Stimulated activated naive CD4-positive, alpha-beta T cell treated with Interleukin-2 at 50 U/mL for 16 hours (primary cell): ENCODE data around the gene CDK14.
"Not testable (repeated sequence)": the region's sequence is repeated elsewhere in the genome, so short reads cannot be mapped to it uniquely, and the experiment has no call there.

Experiments
- DNase-seq: peaks from one replicate; lab custom pipeline; 2025; lab: John Stamatoyannopoulos, UW

The CDK14 gene

GRCh38 chr7:90719155-90719554, 123.0 kb downstream of the CDK14 start:
- no peak for DNase-seq

- no peak for DNase-seq
Observed at GRCh38 chr7:90720984-90721760, 125.1 kb downstream of the CDK14 start.

- DNase-seq = no peak
Observed at GRCh38 chr7:90721869-90722431, 125.8 kb downstream of the CDK14 start.

GRCh38 chr7:90723233-90723632, 127.1 kb downstream of the CDK14 start:
- no peak for DNase-seq

GRCh38 chr7:90723866-90724265, 127.7 kb downstream of the CDK14 start:
- DNase-seq = no peak

- DNase-seq = no peak
Observed at GRCh38 chr7:90726120-90726519, 130.0 kb downstream of the CDK14 start.

GRCh38 chr7:90726623-90727022, 130.5 kb downstream of the CDK14 start:
- DNase-seq = no peak

- no peak for DNase-seq
Observed at GRCh38 chr7:90727412-90727811, 131.3 kb downstream of the CDK14 start.

- no peak for DNase-seq
Observed at GRCh38 chr7:90728568-90728967, 132.4 kb downstream of the CDK14 start.

GRCh38 chr7:90735611-90736280, 139.6 kb downstream of the CDK14 start:
- DNase-seq = not testable (repeated sequence)

GRCh38 chr7:90736316-90736715, 140.2 kb downstream of the CDK14 start:
- DNase-seq = no peak

- no peak for DNase-seq
Observed at GRCh38 chr7:90736968-90737939, 141.1 kb downstream of the CDK14 start.

GRCh38 chr7:90738249-90738648, 142.1 kb downstream of the CDK14 start:
- DNase-seq = no peak

- no peak for DNase-seq
Observed at GRCh38 chr7:90739716-90740115, 143.6 kb downstream of the CDK14 start.

- no peak for DNase-seq
Observed at GRCh38 chr7:90740386-90740785, 144.3 kb downstream of the CDK14 start.

- no peak for DNase-seq
Observed at GRCh38 chr7:90743626-90744025, 147.5 kb downstream of the CDK14 start.

GRCh38 chr7:90747516-90747915, 151.4 kb downstream of the CDK14 start:
- no peak for DNase-seq

- no peak for DNase-seq
Observed at GRCh38 chr7:90749262-90749661, 153.1 kb downstream of the CDK14 start.

- no peak for DNase-seq
Observed at GRCh38 chr7:90749774-90750173, 153.7 kb downstream of the CDK14 start.

- DNase-seq = no peak
Observed at GRCh38 chr7:90751595-90751994, 155.5 kb downstream of the CDK14 start.

- DNase-seq = no peak
Observed at GRCh38 chr7:90752051-90752450, 155.9 kb downstream of the CDK14 start.

- no peak for DNase-seq
Observed at GRCh38 chr7:90755041-90755440, 158.9 kb downstream of the CDK14 start.
